ENCODE measurements around the gene RRP8. TPM values are rescaled to one million over a fixed set of nuclear protein-coding genes. Genes with fewer than 3 reads are reported as not detected.

RRP8 gene
- total RNA-seq, 2 donors from 2014 or later = 5.4 to 8.9 TPM

GRCh38 chr11:6608011-6608410 lies 4.6 kb upstream of the RRP8 start:
- no peaks in the 10 kb centered on the region for H3K27me3 ChIP-seq
- 80 to 84% methylated on average over 9 of the region's 9 CpGs for WGBS, 2 donors
- H3K36me3 ChIP-seq (replicated peaks in 1 of 2; ENCODE audit: insufficient read depth in 1 of 2, low read depth in 2 of 2) = peaks cover 0 to 20% of the 10 kb centered on the region in 2 donors
- no peak overlapping the region for H3K4me3 ChIP-seq
- TF ChIP-seq, protein P1, sequence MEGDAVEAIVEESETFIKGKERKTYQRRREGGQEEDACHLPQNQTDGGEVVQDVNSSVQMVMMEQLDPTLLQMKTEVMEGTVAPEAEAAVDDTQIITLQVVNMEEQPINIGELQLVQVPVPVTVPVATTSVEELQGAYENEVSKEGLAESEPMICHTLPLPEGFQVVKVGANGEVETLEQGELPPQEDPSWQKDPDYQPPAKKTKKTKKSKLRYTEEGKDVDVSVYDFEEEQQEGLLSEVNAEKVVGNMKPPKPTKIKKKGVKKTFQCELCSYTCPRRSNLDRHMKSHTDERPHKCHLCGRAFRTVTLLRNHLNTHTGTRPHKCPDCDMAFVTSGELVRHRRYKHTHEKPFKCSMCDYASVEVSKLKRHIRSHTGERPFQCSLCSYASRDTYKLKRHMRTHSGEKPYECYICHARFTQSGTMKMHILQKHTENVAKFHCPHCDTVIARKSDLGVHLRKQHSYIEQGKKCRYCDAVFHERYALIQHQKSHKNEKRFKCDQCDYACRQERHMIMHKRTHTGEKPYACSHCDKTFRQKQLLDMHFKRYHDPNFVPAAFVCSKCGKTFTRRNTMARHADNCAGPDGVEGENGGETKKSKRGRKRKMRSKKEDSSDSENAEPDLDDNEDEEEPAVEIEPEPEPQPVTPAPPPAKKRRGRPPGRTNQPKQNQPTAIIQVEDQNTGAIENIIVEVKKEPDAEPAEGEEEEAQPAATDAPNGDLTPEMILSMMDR (IDR thresholded peaks at IDR 0.05) = no peak
- peaks cover 47% of the 10 kb centered on the region for H3K4me1 ChIP-seq
- no peak for DNase-seq
- intact Hi-C loops (cut with DNase I) = loop anchor here (10.0 kb wide), 1 partner anchor 123 kb away; the partner anchor contains the start of genes ARFIP2 and TIMM10B
- ATAC-seq = no peak
- peak overlapping the region in 3 of 4 donors; percentile 90 to 97 (median 96) for H3K27ac ChIP-seq
- H3K9me3 ChIP-seq = no peaks in the 10 kb centered on the region

DNA sequence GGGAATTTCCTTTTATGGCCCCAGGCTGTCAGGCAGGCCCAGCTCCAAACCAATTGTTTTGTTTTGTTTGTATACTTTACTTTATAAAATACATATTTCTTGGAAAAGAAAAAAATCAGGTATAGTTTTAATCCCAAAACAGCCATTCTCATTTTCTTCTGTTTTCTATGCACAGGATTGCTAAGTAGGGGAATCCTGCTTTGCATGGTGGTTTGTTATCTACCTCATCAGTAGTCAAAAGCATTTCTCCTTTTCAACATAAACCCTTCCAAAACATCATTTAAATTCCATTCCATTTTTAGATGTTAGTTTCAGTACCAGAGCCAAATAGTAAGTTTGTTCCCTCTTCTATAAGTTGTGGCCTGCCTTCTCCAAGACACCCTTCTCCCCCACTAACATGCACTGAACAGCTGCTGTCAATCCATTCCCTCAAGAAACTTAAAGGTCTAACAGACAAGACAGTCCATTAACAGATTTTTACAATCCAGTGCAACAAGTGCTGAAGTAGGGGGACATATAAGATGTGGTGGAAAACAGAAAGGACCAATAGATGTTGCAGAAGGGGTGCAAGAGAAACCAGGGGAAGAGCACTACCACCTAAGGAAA lies 3.9 kb upstream of the RRP8 start:
- no peaks in the 10 kb centered on the region for H3K9me3 ChIP-seq
- peak overlapping the region; percentile 59 to 97 (median 93) for H3K27ac ChIP-seq
- H3K4me3 ChIP-seq = no peak overlapping the region
- no peak for ATAC-seq
- no peak for DNase-seq
- no peak for TF ChIP-seq POLR2A (IDR thresholded peaks at IDR 0.05)
- TF ChIP-seq, protein P1 (IDR thresholded peaks at IDR 0.05) = no peak
- peaks cover 51% of the 10 kb centered on the region for H3K4me1 ChIP-seq
- H3K36me3 ChIP-seq (replicated peaks in 1 of 2; ENCODE audit: insufficient read depth in 1 of 2, low read depth in 2 of 2) = peaks cover 0 to 20% of the 10 kb centered on the region in 2 donors
- H3K27me3 ChIP-seq = no peaks in the 10 kb centered on the region
- intact Hi-C loops (cut with DNase I) = loop anchor here (10.0 kb wide), 1 partner anchor 122 kb away; the partner anchor contains the start of genes ARFIP2 and TIMM10B

DNA sequence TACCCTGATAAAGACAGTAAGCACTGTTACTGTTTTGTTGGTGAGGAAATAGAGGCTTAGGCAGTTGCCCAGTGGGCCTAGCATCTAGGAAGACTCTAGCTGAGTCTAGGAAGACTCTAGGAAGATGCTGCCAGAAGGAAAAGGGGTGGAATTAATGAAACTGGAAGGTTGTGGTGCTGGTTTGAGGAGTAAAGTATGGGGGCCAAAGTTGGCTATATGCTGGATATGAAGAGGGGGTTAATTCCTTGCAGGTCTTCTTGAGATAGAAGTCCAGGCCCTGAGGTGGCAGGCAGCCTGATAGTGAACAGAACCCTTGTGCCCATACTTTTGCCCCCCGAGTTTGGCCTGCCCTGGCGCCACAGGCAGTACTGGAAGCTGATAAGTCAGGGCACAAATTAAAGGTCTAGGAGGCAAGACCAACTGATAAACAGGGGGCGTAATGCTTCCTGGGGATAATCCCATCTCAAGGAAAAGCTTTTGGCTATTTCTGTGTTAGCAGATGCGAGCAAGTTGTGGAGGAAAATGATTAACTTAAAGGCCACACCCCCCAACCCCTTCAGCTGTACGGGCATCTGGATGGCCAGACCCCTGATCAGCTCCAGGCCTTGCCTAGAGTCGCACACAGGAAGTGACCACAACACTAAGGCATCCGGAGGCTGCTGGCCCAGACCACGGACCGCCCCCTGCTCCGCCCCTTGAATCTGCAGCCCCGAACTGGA lies 3.2 kb upstream of the RRP8 start:
- WGBS, 2 donors = 6 to 9% methylated on average over 11 of the region's 11 CpGs
- Histone ChIP-seq H3K36me3 (replicated peaks in 1 of 2; ENCODE audit: insufficient read depth in 1 of 2, low read depth in 2 of 2) (peaks cover 0 to 20% of the 10 kb centered on the region in 2 donors), H3K27ac (peak overlapping the region; percentile 90 to 97 (median 96)), H3K9me3 (no peaks in the 10 kb centered on the region), H3K4me1 (peaks cover 58% of the 10 kb centered on the region), H3K27me3 (no peaks in the 10 kb centered on the region), H3K4me3 (no peak overlapping the region)
- peak; percentile 50 to 75 (median 74) for TF ChIP-seq POLR2A (IDR thresholded peaks at IDR 0.05)
- TF ChIP-seq, protein P1 (IDR thresholded peaks at IDR 0.05) = peak in 1 of 7 experiments; percentile 9
- DNase-seq (peak; percentile 91 to 96 (median 96)), ATAC-seq (peak; percentile 80)
- intact Hi-C loops (cut with DNase I) = loop anchor here (10.0 kb wide), 1 partner anchor 122 kb away; the partner anchor contains the start of genes ARFIP2 and TIMM10B

DNA sequence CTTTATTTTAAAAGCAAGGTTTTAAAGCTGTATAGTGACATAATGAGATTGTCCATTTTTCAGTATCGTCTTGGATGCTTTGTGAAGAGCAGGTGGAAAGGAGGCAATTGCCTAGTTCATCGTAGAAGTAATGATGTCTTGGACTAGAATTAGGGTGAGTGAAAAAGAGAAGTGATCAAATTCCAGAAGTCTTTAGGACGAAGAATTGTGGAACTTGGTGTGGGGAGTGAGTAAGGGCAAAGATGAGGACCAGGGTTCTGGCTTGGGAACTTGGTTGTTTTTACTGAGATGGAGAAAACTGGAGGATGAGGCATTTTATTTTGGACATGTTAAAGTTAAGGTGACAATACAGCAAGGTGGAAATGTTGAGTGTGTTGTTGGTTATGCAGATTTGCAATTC lies 1.4 kb upstream of the RRP8 start:
- H3K27me3 ChIP-seq = no peaks in the 10 kb centered on the region
- H3K9me3 ChIP-seq = no peaks in the 10 kb centered on the region
- intact Hi-C loops (cut with DNase I) = loop anchor here (10.0 kb wide), 1 partner anchor 120 kb away; the partner anchor contains the start of genes ARFIP2 and TIMM10B
- peak overlapping the region; percentile 91 to 97 (median 96) for H3K27ac ChIP-seq
- WGBS, 2 donors = 6 to 14% methylated on average over 3 of the region's 3 CpGs
- no peak for ATAC-seq
- H3K4me3 ChIP-seq = peak overlapping the region; percentile 50 to 73
- TF ChIP-seq, protein P1 (IDR thresholded peaks at IDR 0.05) = no peak
- TF ChIP-seq POLR2A (IDR thresholded peaks at IDR 0.05) = no peak
- H3K36me3 ChIP-seq (replicated peaks in 1 of 2; ENCODE audit: insufficient read depth in 1 of 2, low read depth in 2 of 2) = peaks cover 4 to 26% of the 10 kb centered on the region in 2 donors
- no peak for DNase-seq
- peaks cover 48% of the 10 kb centered on the region for H3K4me1 ChIP-seq
